Central memory CD8-positive, alpha-beta T cell (primary cell): ENCODE results near the gene WRNIP1.
"Not testable (repeated sequence)": the region's sequence is repeated elsewhere in the genome, so short reads cannot be mapped to it uniquely, and the experiment has no call there.

Experiments used
- ATAC-seq: fragments of 150-1000 bp; cut with Tn5 transposase; replicated peaks from 2 replicates; pipeline ENCODE4 v1.10.0; 2022; ENCODE audit warnings: mild to moderate bottlenecking, moderate FRiP score, moderate number of reproducible peaks; ENCODE audit not compliant: poor library complexity, severe bottlenecking; ENCODE audit errors: extremely low read depth
- DNase-seq, 2 donors: peaks; one replicate each; pipeline ENCODE4 v3.0.0; 2021; ENCODE audit warnings: low spot score in 2 of 2
- H3K27ac Mint-ChIP-seq: one replicate; pipeline ENCODE4 v1.8.0; 2022; ENCODE audit warnings: low read depth, mild to moderate bottlenecking, moderate library complexity, mixed read lengths
- H3K27me3 Mint-ChIP-seq: one replicate; pipeline ENCODE4 v1.8.0; 2022; ENCODE audit warnings: mixed read lengths
- H3K36me3 Mint-ChIP-seq: one replicate; pipeline ENCODE4 v1.8.0; 2022; ENCODE audit warnings: mild to moderate bottlenecking, moderate library complexity, mixed read lengths; ENCODE audit not compliant: insufficient read depth
- H3K4me1 Mint-ChIP-seq: one replicate; pipeline ENCODE4 v1.8.0; 2022; ENCODE audit warnings: mixed read lengths
- H3K4me3 Mint-ChIP-seq: one replicate; pipeline ENCODE4 v1.8.0; 2022; ENCODE audit warnings: mild to moderate bottlenecking, moderate library complexity, mixed read lengths
- H3K9me3 Mint-ChIP-seq: one replicate; pipeline ENCODE4 v1.8.0; 2022; ENCODE audit warnings: mixed read lengths

The WRNIP1 gene

DNA sequence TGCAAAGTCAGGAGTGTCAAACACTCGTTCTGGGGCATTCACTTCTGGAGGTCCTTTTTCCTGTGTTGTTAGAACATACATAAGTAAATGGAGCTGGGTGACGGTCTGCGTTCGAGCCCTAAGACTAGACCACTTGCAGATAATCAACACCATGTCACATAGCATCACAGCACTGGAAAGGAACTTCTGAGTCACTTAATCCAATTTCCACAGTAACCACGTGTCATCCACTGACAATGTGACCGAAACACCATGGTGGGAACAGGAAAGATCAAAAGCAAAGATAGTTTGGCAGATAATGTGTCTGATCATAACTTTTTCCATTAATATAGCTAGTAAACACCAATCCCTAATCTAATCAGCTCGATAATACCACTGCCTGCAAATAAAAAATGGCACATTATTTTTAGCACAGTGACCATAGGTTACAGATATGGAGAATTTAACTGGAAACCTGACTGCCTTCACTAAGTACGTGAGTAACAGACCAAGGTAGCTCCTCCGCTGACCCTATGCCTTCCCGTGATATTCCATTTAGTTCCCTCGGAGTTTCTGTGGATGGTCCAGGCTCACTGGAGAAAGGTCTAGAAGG lies 34.8 kb downstream of the WRNIP1 start:
- DNase-seq (no peak), ATAC-seq (no peak)
- Mint-ChIP-seq H3K36me3 (no peaks in the 10 kb centered on the region), H3K27me3 (no peaks in the 10 kb centered on the region), H3K4me1 (peaks cover 16% of the 10 kb centered on the region), H3K9me3 (no peaks in the 10 kb centered on the region), H3K27ac (peak overlapping the region; percentile 21), H3K4me3 (no peak overlapping the region)

GRCh38 chr6:2800552-2801316 lies 35.5 kb downstream of the WRNIP1 start:
- ATAC-seq = no peak
- peaks cover 16% of the 10 kb centered on the region for H3K4me1 Mint-ChIP-seq
- H3K36me3 Mint-ChIP-seq = no peaks in the 10 kb centered on the region
- H3K27ac Mint-ChIP-seq = no peak overlapping the region
- H3K9me3 Mint-ChIP-seq = no peaks in the 10 kb centered on the region
- H3K4me3 Mint-ChIP-seq = no peak overlapping the region
- H3K27me3 Mint-ChIP-seq = no peaks in the 10 kb centered on the region
- DNase-seq = no peak

GRCh38 chr6:2801687-2802086 lies 36.5 kb downstream of the WRNIP1 start:
- not testable (repeated sequence) for H3K4me3 Mint-ChIP-seq, H3K36me3 Mint-ChIP-seq, DNase-seq, ATAC-seq, H3K27ac Mint-ChIP-seq, H3K27me3 Mint-ChIP-seq, H3K9me3 Mint-ChIP-seq
- H3K4me1 Mint-ChIP-seq = peaks cover 15% of the 10 kb centered on the region

DNA sequence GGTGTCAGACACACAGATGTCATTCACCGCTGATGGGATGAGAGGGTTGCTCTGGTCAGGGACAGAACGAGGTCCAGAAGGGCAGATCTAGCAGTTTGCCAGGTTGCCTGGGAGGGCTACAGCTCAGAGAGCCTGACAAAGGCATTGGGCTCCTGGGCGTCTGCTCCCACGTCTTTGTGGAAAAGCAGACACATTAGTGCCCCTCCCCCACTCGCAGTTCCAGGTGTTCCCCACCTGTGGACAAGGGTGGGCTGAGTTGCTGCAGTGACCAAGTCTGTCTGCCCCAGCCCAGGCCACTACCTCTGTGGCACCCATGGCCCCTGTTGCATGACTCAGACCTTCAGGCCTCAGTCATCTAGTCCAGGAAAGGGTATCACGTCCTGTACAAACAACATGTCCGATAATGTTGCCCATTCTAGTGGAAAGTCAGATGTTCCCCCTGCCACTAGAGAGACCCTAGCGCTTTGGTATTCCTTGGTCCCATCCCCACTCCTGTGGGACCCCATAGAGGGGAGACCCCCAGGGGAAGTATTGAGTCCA lies 37.4 kb downstream of the WRNIP1 start:
- no peaks in the 10 kb centered on the region for H3K9me3 Mint-ChIP-seq
- peaks cover 10% of the 10 kb centered on the region for H3K4me1 Mint-ChIP-seq
- H3K4me3 Mint-ChIP-seq = no peak overlapping the region
- ATAC-seq (no peak), DNase-seq (no peak)
- H3K36me3 Mint-ChIP-seq = no peaks in the 10 kb centered on the region
- H3K27me3 Mint-ChIP-seq = no peaks in the 10 kb centered on the region
- H3K27ac Mint-ChIP-seq = no peak overlapping the region

DNA sequence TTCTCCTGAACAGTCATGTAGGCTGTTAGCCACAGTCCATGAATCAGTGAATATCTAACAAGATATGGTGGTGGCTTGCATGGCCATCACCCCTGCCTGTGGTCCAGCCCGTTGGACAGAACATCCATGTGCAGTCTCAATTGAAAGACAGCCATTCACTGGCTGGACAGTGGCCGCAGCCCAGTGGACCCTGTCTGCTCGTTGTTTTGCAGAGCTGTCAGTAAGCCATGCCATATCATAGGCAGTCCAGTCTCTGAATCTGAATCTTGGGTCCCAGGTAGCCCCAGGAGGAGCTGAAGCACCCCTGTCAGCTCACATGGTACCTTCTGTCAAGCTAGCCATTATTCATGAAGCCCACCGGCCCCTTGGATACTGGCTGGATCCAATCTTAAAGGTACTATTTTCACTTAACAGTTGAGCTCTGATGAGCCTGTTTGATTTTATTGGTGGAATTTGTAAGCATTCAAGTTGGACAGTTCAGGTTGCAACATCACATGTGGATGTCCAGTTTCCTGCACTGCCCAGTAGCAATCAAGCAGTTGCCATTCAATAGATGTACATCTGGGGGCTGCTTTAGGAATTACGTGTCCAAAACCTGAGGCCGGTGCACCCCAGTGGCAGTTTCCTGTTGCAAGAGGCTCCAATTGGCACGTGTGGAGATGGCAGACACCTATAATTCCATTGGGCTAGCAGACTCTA lies 38.7 kb downstream of the WRNIP1 start:
- no peak for ATAC-seq
- H3K4me1 Mint-ChIP-seq = peaks cover 10% of the 10 kb centered on the region
- no peaks in the 10 kb centered on the region for H3K9me3 Mint-ChIP-seq
- H3K36me3 Mint-ChIP-seq = no peaks in the 10 kb centered on the region
- H3K4me3 Mint-ChIP-seq = no peak overlapping the region
- no peak for DNase-seq
- H3K27me3 Mint-ChIP-seq = no peaks in the 10 kb centered on the region
- no peak overlapping the region for H3K27ac Mint-ChIP-seq

DNA sequence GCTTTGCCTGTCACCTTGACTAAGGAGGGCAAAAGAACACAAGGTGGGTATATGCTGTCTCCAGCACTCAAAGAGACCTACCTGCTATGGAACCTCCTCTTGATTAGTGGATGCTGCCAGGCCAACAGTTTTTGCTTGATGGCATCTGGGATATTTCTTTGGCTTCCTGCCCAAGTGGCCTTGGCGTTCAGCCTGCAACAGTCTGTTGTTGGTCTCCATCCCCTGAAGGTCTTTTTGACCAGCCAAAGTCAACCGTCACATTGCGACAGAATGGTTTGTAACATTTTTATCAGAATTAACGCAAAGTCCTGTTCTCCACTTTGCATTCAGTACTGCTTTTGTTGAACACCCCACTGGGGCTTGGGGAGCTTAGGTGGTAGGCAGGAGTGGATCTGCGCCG lies 39.3 kb downstream of the WRNIP1 start:
- ATAC-seq (no peak), DNase-seq (no peak)
- Mint-ChIP-seq H3K9me3 (no peaks in the 10 kb centered on the region), H3K27ac (no peak overlapping the region), H3K27me3 (no peaks in the 10 kb centered on the region), H3K36me3 (no peaks in the 10 kb centered on the region), H3K4me1 (peaks cover 7% of the 10 kb centered on the region), H3K4me3 (no peak overlapping the region)

DNA sequence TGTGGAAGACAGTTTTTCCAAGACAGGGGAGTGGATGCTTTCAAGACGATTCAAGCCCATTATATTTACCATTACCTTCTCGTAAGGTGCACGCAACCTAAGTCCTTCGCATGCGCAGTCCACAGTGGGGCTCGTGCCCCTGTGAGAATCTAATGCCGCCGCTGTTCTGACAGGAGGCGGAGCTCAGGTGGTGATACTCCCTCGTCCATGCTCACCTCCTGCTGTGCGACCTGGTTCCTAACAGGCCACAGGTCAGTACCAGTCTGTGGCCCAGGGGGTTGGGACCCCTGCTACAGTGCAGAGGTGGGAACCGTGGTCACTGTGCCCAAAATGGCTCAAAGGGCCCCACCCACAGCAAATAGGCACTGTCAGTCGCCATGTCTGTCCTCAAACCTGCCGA lies 39.8 kb downstream of the WRNIP1 start:
- H3K9me3 Mint-ChIP-seq = no peaks in the 10 kb centered on the region
- no peaks in the 10 kb centered on the region for H3K36me3 Mint-ChIP-seq
- no peak overlapping the region for H3K4me3 Mint-ChIP-seq
- DNase-seq = no peak
- H3K4me1 Mint-ChIP-seq = peaks cover 2% of the 10 kb centered on the region
- H3K27me3 Mint-ChIP-seq = no peaks in the 10 kb centered on the region
- no peak overlapping the region for H3K27ac Mint-ChIP-seq
- ATAC-seq = no peak

- Mint-ChIP-seq H3K9me3 (no peaks in the 10 kb centered on the region), H3K27ac (no peak overlapping the region), H3K4me3 (no peak overlapping the region), H3K4me1 (no peaks in the 10 kb centered on the region), H3K27me3 (no peaks in the 10 kb centered on the region), H3K36me3 (no peaks in the 10 kb centered on the region)
- DNase-seq (no peak), ATAC-seq (no peak)
These were observed 41.5 kb downstream of the WRNIP1 start for GRCh38 chr6:2806644-2807043.

DNA sequence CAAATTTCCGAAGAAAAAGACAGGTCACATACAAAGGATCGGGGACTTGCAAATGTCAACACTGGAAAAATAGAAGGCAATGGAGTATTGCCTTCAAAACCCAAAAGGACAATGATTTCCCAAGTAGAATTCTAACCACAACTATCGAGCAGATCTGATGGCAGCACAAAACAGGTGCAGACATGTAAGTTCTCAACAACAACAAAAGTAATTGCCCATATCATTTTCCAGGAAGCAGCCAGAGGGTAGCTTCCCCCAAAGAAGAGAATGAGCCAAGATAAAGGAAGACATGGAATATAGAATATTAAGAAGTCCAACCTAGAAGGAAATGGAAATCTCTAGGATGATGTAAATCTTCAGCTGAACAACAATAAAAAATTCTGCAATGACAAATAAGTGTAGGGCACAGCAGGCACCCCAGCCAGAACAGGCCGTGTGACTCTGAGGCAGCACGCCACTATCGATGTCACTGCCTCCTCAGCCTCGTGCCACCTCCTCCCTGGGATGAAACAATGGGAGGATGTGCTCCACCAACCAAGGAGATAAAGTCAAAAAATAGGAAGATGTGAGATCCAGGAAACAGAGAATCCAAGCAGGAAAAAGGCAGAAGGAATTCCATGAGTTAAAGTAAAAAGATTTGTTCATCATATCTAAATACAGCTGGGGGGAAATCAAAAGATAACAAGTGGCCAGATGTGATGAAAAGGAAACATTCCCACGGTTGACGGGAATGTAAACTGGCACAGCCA lies 42.3 kb downstream of the WRNIP1 start:
- ATAC-seq (no peak), DNase-seq (no peak)
- Mint-ChIP-seq H3K27me3 (no peaks in the 10 kb centered on the region), H3K4me1 (no peaks in the 10 kb centered on the region), H3K9me3 (no peaks in the 10 kb centered on the region), H3K4me3 (no peak overlapping the region), H3K36me3 (no peaks in the 10 kb centered on the region), H3K27ac (no peak overlapping the region)

DNA sequence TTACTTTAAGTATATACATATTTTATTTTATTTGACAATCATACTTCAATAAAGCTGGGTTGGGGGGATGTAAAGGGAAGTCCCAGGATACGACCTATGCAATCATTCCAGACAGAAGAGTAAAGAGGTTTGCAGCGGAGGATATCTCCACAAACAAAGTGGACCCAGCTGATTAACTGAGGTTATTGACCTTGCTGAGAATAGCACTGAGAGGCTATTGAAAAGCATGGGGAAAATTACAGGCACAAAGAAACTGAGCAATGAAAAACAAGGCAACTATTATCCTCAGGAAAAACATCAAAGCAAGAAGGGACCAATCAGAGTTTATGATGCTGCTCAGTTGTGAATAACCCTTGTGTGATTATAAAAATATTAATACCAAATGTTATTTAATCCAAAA lies 43.8 kb downstream of the WRNIP1 start:
- Mint-ChIP-seq H3K27ac (no peak overlapping the region), H3K27me3 (no peaks in the 10 kb centered on the region), H3K4me3 (no peak overlapping the region), H3K4me1 (no peaks in the 10 kb centered on the region), H3K9me3 (no peaks in the 10 kb centered on the region), H3K36me3 (no peaks in the 10 kb centered on the region)
- DNase-seq = no peak
- ATAC-seq = no peak

DNA sequence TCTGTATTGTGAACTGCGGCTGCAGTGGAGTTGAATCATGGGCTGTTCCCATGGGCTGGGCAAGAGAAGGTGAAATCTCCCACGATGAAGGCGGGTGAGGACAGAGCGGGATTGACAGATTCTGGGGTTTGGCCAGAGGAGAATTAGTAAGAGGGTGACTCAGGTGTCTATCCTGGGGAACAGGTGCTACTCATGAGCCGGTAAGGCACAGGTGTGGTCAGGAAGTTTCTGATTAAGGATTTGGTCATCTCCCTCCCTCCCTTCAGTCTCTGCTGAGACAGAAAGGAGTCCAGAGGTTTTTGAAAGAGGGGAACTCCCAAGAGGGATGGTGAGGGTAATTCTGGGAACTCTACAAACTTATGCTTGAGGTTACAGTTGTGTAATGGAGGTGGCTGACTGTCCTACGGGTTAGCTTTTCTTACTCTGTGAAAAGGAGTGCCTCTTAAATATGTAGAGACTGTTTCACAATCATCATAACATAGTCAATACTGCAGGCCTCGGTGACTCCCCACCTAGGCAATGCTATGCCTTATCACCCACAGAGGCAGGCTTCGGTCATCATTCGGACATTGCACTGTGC lies 45.0 kb downstream of the WRNIP1 start:
- ATAC-seq = no peak
- Mint-ChIP-seq H3K27ac (no peak overlapping the region), H3K27me3 (no peaks in the 10 kb centered on the region), H3K4me1 (no peaks in the 10 kb centered on the region), H3K4me3 (no peak overlapping the region), H3K36me3 (no peaks in the 10 kb centered on the region), H3K9me3 (peaks cover 3% of the 10 kb centered on the region)
- no peak for DNase-seq

- no peaks in the 10 kb centered on the region for H3K27me3 Mint-ChIP-seq
- ATAC-seq = no peak
- peaks cover 11% of the 10 kb centered on the region for H3K9me3 Mint-ChIP-seq
- no peak for DNase-seq
- no peak overlapping the region for H3K27ac Mint-ChIP-seq
- peaks cover 2% of the 10 kb centered on the region for H3K36me3 Mint-ChIP-seq
- no peak overlapping the region for H3K4me3 Mint-ChIP-seq
- H3K4me1 Mint-ChIP-seq = no peaks in the 10 kb centered on the region
These were observed 47.5 kb downstream of the WRNIP1 start for GRCh38 chr6:2812695-2813094.
